ENCODE measurements around the gene SLC7A8.

Gene SLC7A8

GRCh38 chr14:23093991-23094665, 89.3 kb downstream of the SLC7A8 start:
- DNase-seq, result no peak

- DNase-seq, result no peak
These were observed 89.9 kb downstream of the SLC7A8 start for GRCh38 chr14:23093526-23093925.

GRCh38 chr14:23093104-23093503, 90.4 kb downstream of the SLC7A8 start:
- DNase-seq, result no peak

- no peak for DNase-seq
These were observed 91.9 kb downstream of the SLC7A8 start for GRCh38 chr14:23091294-23092225.

GRCh38 chr14:23090254-23090636, 93.2 kb downstream of the SLC7A8 start:
- no peak for DNase-seq

- DNase-seq, result no peak
These were observed 93.8 kb downstream of the SLC7A8 start for GRCh38 chr14:23089498-23090253.

DNA sequence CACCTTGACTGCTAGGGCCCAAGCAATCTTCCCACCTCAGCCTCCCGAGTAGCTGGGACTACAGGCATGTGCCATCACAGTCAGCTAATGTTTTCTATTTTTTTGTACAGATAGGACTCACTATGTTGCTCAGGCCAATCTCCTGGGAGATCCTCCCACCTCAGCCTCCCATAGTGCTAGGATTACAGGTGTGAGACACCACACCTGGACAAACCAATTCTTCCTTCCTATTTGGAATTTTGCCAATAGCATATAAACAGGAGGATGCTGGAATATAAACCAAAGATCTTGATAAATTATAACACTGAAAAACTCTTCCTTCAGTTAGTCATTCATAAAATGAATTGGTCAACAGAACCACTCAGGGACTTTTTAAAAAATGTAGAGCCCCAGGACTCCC, 96.9 kb downstream of the SLC7A8 start:
- no peak for DNase-seq

- no peak for DNase-seq
These were observed 98.0 kb downstream of the SLC7A8 start for GRCh38 chr14:23085458-23085857.

DNA sequence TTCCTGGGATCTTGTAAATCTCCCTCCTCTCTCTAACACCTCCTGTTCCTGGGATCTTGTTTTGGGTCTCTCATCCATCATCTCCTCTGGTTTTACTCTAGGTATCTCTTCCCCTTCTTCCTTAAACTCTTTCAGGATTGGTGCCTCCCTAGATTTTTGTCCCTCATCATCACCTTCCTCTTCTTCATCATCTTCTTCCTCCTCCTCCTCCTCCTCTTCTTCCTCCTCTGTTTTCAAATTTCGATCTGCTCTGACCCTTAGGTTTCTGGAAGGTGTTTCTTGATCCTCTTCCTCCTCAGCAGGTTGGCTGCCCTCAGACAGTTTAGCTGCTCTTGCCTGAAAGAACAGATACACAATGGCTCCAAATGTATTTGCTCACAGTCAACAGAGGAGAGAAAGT, 103.0 kb downstream of the SLC7A8 start:
- DNase-seq, result no peak

DNA sequence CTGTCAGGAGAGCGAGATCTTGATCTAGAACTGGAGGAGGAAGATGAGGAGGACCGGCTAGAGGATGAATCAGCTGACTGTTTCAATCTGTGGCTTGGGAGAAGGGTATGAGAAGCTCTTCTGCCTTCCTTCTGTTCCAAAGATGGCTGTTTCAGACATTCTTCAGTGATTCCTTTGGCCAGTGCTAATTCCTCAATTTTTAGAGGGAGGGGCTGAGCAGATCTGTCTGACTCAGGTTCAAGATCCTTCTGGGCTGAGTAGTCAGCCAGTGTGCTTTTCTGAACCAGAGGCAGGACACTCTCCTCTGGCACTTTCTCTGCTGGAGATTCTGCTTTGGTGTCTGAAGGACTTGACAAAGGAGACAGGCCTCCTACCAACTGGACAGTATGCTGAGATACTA, 103.7 kb downstream of the SLC7A8 start:
- DNase-seq, result no peak

DNA sequence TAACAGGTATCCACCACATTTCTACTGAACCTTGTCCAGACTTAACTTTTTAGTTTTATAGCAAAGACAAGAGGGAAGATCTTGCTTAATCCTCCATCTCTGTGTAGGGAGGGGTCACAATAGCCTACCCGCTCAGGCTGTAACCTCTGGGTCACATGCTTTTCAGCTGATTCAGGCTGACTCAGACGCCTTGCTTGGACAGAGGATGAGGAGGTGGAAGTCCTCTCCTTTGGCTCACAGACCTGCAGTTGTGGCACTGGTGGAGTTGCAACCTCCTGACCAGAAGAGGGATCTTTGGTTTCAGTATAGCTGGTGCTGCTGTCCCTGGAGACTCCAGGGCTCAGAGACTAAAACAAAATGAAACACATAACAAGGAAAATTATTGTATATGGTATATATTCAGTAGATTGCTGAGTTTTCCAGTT, 104.8 kb downstream of the SLC7A8 start:
- no peak for DNase-seq

GRCh38 chr14:23077962-23078361, 105.5 kb downstream of the SLC7A8 start:
- DNase-seq, result no peak

- no peak for DNase-seq
These were observed 106.6 kb downstream of the SLC7A8 start for GRCh38 chr14:23076785-23077408.

Measured in NCI-H2171 (cell line).